NCI-H526 treated with DMSO at 0.1 percent for 48 hours (cell line): ENCODE data around the gene ATL3.
A peak's percentile ranks its signal among the peaks of the same experiment; 100 is the strongest.
"Not testable (repeated sequence)": the region's sequence is repeated elsewhere in the genome, so short reads cannot be mapped to it uniquely, and the experiment has no call there.

ENCODE experiments used
- DNase-seq: peaks from one replicate; lab custom pipeline; 2025; lab: John Stamatoyannopoulos, UW

The ATL3 gene

DNA sequence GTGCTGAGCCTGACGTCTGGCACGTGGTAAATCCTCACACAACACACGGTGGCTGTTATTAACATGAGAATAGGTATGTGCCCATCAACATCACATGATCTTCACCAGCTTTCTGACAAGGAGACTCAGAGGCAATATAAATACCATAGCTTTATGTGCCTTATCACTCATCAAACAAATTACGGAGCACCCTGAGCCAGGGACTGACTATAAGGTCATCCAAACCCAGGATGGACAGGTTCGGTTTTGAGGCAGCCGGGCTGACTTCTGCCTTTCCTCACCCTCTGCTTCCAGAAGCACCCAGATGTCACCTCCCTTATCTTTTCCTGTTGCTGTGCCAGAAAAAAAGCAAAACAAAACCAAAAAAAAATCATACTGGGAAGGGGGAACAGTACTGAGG, 51.2 kb downstream of the ATL3 start:
- no peak for DNase-seq

DNA sequence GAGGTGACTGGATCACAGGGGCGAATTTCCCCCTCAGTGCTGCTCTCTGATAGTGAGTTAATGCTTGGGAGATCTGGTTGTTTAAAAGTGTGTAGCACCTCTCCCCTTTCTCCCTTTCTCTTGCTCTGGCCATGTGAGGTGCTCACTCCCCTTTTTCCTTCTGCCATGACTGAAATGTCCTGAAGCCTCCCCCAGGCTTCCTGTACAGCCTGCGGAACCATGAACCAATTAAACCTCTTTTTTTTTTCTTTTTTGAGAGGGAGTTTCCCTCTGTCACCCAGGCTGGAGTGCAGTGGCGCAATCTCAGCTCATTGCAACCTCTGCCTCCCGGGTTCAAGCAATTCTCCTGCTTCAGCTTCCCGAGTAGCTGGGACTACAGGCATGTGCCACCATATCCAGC, 53.5 kb downstream of the ATL3 start:
- DNase-seq: not testable (repeated sequence)

GRCh38 chr11:63616953-63617352, 54.2 kb downstream of the ATL3 start:
- DNase-seq: no peak

- peak; percentile 73 for DNase-seq
These were observed 57.0 kb downstream of the ATL3 start, which contains the start of gene PLAAT3 for GRCh38 chr11:63614136-63614671. Gene PLAAT3 (minus strand): TSS chr11:63614433. CDS start chr11:63614014, 419 bp downstream.

DNA sequence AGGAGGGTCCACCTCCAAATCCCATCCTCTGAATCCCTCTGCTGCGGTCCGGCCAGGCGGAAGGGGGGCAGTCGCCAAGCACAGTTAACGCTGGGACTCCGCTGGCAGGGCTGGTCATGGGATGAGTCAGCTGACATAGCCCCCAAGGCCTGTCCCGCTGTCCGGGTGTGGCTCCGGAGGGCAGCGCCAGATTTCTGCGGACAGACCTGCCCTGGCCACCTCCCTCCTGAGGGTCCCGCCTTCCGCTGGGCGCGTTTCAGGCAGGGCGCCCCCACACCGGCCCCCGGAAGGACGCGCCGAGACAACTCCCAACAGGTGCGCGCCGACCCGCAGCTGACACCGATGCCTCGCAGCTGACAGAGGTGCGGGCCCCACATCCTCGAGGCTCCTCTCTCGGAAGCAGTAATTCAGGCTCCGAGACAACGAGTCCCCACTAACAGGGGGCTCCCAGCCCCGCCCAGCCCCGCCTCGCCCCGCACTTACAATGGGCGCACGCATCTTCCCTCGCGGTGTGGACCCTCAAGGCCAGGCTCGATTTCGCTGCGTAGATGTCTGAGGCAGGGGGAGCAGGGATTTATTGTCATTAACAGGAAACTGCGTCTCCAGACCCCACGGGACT, 57.5 kb downstream of the ATL3 start:
- no peak for DNase-seq

- no peak for DNase-seq
These were observed 59.0 kb downstream of the ATL3 start for GRCh38 chr11:63612181-63612580.

DNA sequence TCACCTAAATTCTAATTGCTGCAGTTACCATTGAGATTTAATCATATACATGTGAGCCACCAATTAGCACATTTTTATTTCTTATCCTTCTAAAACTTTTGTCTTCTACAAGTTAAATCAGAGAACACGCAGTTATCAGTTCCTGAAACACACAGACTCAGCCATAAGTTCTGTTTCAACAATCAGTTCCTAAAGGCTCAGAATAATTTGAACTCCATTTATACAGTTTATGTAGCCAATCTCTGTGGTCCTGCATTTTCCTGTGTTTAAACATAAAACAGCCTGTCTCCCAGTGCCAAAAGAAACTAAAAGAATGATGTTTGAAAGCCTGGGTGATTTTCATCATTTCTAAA, 59.8 kb downstream of the ATL3 start:
- no peak for DNase-seq

DNA sequence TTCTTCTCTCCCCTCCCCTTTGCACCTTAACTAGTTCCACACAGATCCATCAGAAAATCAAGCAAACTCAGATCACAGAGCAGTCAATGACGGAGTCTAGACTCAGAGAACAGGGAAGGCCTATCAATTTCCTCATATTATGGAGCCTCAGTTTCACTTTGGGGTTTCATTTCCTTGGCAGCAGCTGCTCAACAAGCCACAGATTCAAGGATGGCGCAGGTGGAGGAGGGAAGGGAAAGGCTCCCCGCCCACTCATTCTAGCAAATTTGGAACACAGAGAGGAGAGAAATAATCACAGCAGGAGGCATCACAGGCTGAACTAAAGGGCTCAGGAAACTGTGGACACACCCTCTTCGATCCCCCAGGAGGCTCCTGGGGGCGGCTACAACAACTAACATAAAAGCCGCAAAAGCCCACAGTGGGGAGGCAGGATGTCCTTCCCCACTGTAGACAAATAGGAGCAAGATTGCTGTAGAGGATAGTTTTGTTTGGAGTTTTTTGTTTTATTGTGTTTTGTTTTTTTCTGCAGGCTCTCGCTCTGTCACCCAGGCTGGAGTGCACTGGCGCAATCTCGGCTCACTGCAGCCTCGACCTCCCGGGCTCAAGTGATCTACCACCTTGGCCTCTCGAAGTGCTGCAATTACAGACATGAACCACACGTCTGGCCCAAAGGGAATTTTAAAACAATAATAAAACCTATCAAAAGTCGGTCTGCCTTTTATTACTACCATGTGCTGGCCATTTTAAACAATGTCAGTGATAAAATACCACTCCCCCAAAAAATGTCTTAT, 60.4 kb downstream of the ATL3 start:
- DNase-seq: no peak

DNA sequence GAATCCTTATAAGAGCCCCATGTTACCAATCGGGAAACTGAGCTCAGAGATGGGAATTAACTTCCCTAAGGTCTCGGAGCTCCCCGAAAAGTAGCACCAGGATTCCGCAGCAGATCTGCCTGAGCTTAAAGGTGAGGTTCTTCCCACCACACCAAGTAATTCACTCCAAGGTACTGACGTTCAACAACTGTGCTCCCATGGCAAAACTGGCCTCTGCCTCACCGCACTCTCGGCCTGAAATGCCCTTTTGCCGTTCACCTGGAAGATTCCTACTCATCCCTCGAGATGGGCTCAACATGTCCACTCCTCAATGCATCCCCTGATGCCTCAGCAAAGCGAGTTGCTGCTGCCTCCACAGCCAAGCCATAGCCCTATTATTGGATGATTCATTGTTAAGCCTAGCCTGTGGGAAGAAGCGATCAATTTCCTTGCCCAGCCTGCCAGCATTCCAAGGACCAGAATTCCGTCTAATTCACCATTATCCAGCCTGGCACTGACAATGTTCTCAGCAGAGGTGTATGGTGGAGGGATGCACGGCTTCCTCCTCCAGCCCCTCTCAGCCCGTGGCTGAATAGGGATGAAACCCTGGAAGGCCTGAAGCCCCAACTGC, 61.1 kb downstream of the ATL3 start:
- DNase-seq: no peak

DNA sequence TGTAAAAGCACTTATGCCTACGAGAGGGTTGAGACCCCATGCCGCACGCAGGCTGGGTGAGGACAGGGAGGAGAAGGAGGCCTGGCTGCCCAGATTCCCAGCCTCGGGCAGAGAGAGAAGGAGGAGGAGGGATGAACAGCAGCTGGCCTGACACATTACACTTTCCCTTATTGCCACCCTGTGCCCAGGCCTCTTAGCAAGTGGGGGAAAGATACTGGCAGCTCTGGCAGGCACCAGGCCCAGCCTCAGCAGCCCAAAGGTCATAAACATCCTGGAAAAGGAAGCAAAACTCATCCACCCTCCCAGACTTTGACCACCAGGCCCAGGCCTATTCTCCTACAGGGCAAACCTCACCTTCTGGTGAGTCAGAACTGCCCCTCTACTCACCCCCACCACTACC, 61.6 kb downstream of the ATL3 start:
- DNase-seq: no peak

- no peak for DNase-seq
These were observed 62.5 kb downstream of the ATL3 start for GRCh38 chr11:63608353-63609345.

DNA sequence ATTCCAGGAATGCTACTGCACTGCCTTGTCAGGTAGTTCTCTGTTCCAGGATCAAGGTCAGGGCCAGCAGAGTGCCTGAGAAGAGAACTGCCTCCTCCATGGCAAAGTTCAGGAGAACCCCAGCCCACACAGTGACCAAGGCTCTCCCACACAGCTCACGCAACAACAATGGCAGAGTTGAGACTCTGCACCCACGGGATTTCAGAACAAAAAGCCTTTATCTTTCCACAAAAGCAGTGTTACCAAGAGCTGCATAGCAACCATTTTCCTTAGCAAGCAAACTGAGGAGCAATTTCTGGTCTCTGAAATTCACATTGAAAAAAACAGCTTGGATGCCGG, 68.0 kb downstream of the ATL3 start:
- no peak for DNase-seq

DNA sequence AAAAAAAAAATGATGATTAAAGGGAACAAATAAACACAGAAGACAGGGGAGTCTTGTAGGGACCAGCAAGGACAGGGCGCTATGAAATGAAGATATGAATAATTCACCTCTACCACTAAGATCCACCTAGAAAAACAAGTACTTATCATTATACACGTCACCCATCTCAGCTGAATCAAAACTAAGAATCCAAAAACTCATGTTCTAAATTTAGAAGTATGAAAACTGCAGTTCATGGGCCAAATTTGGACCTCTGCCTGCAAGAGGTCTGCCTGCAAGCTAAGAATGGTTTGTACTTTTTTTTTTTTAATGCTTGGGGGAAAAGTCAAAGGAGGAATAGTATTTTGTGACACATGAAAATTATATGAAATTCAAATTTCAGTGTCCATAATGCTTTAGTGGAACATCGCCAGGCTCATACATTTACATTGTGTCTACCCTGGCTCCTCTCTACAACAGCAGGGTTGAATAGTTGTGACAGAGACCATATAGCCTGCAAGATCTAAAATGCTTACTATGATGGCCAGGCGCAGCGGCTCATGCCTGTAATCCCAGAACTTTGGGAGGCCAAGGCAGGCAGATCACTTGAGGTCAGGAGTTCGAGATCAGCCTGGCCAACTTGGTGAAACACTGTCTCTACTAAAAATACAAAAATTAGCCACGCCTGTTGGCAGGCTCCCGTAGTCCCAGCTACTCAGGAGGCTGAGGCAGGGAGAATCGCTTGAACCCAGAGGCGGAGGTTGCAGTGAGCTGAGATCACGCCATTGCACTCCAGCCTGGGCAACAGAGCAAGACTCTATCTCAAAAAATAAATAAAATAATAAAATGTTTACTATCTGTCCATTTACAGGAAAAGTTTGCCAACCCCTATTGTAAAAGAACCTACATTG, 68.6 kb downstream of the ATL3 start:
- not testable (repeated sequence) for DNase-seq

DNA sequence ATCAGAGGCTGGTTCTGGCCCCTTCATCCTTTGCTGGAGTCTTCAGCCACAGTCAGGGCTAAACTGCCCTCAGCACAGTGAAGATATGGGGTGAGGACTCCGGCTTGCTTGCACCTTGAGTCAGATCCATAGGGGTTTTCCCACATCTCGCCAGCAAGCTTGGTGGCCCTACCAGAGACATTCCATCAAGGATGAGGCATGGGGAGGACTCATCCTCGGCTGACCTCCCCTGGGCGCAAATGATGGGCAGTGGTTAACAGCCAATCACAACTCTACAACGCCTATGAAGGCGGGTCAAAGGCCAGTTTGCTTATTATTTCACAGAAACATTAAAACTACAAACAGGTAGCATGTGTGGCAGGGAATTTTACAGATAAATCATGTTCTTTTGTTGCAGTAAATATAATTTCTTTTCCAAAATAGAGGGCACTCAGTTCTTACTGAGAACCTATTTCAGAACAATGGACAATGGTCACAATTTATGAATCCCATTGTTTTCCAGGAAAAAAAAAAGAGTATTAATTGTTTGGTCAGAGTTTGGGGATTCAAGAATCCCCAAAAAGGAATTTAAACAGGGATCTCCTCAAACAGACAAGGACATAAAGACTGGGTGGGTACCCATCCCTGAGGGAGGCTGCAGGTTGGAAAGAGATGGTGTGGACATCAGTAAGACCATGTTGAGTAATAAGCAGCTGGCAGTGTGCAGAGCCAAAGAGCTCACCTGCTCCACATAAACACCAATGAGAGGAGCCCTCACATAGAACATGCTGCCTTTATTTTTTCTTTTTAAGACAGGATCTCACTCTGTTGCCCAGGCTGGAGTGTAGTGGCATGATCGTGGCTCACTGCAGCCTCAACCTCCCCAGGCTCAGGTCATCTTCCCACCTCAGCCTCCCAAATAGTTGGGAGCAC, 71.7 kb downstream of the ATL3 start:
- DNase-seq: no peak

DNA sequence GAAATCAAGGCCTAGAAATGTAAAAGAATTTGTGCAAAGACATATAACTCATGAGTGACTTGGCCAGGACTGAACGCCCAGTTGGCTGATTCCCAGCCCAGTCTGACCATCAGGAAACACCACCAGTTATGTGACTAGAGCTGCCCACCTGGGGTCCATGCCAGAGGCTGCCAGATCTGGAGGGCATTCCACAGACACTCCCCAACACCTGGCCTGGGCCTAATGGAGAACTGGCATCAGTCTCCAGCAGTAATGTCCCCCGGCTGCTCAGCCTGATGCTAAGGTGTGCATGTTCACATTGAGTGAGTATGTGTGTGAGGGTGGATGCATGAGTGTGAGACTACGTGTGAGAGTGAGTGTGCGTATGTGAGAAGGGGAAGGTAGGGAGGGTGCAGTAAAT, 72.6 kb downstream of the ATL3 start:
- DNase-seq: no peak

- no peak for DNase-seq
These were observed 75.9 kb downstream of the ATL3 start for GRCh38 chr11:63595296-63595695.

DNA sequence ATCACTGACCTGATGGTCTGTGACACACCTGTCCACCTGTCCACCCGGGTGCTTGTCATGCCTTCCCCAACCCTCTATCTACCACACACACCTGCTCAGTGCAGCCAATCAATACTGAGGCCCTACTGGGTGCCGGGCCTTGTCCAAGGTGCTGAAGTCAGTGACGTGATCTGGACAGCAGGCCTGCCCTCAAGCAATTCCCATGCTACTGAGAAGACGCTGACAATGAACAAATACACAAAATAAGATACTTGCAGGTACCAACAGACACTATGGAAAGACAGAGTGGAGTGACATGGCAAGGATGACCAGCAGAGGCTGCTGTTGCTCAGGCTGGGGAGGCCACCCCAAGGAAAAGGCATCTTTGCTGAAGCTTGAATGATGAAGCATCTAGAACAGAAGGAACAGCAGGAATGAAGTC, 78.2 kb downstream of the ATL3 start:
- peak; percentile 37 for DNase-seq

DNA sequence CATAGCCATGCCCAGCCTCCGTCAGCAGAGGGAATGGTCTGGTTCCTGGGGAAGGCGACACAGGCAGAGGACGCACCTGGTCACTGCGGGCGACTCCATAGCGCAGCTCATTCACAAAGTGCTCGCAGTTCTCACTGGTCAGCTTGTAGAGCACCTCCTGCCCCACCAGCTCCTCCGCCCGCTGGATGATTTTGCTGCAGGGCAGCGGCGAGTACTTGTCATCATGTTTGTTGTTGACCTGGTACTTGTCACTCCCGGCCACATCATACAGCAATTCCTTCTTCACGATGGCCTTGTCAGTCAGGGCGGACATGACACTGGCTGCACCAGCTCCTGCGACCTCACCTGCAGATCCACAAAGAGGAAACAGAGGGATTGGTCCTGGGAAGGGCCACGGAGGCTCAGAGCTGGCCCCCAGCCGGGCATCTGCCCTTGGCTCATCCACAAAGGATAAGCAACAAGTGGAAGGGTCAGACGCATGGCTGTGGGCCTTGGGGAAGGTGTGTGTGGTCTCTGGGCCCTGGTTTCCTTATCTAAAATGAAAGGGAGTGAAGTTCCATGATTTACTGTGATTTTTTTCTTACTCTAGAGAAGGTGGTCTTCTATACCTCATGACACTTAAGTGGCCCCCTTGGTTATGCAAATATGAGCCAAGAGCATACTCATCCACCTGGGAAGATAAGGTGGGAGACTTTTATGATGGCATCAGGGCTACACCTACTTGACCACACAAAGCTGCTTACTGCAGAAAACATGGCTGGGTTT, 81.0 kb downstream of the ATL3 start:
- DNase-seq: no peak

- DNase-seq: no peak
These were observed 82.2 kb downstream of the ATL3 start for GRCh38 chr11:63589000-63589399.
